H1 (cell line): ENCODE measurements around the gene LOXL4. TPM values are rescaled to one million over a fixed set of nuclear protein-coding genes. Genes with fewer than 3 reads are reported as not detected.

Experiments used
- CTCF ChIA-PET: fragments of 300-600 bp; sonication (Branson Sonifier 250); formaldehyde crosslinking; loops from one replicate; lab custom pipeline; 2021; ENCODE audit not compliant: partially characterized antibody; lab: Charles Lee
- POLR2A ChIA-PET: fragments of 300-600 bp; sonication (Branson Sonifier 250); formaldehyde crosslinking; loops from one replicate; lab custom pipeline; 2021; ENCODE audit warnings: inconsistent platforms; ENCODE audit not compliant: partially characterized antibody; lab: Charles Lee
- DNase-seq, 2 experiments: peaks; one replicate each; pipeline versions ENCODE4 v3.0.0 to v3.0.0-alpha.2; 2010 to 2022; ENCODE audit warnings: low spot score in 2 of 2, low read depth in 1 of 2, mixed read lengths in 1 of 2
- FAIRE-seq: peaks from 2 replicates; lab custom pipeline; 2011; peaks lifted over from hg19 to GRCh38; lab: Jason Lieb, UNC
- H2AFZ ChIP-seq: 2 replicates; pipeline ENCODE4 v1.8.1; 2012; ENCODE audit warnings: low read length, inconsistent platforms
- H2AK5ac ChIP-seq: 2 replicates; pipeline ENCODE4 v1.6.1; 2013; ENCODE audit warnings: low read depth, low read length
- H2BK120ac ChIP-seq: replicated peaks from 2 replicates; pipeline ENCODE3; 2013; ENCODE audit warnings: low read depth, low read length, inconsistent platforms
- H2BK12ac ChIP-seq: 2 replicates; pipeline ENCODE4 v1.6.1; 2013; ENCODE audit warnings: low read depth, low read length
- H2BK15ac ChIP-seq: 2 replicates; pipeline ENCODE4 v1.6.1; 2013; ENCODE audit warnings: low read length
- H2BK20ac ChIP-seq: 2 replicates; pipeline ENCODE4 v1.6.1; 2013; ENCODE audit warnings: low read length
- H2BK5ac ChIP-seq: 2 replicates; pipeline ENCODE4 v1.6.1; 2013; ENCODE audit warnings: low read depth, low read length
- H3K14ac ChIP-seq: 2 replicates; pipeline ENCODE4 v1.6.1; 2013; ENCODE audit warnings: inconsistent platforms; ENCODE audit not compliant: insufficient read length
- H3K18ac ChIP-seq: 2 replicates; pipeline ENCODE4 v1.6.1; 2013; ENCODE audit warnings: low read length; ENCODE audit errors: extremely low read depth
- H3K23ac ChIP-seq: 2 replicates; pipeline ENCODE4 v1.6.1; 2013; ENCODE audit warnings: inconsistent platforms; ENCODE audit not compliant: insufficient read length
- H3K23me2 ChIP-seq: 2 replicates; pipeline ENCODE4 v1.6.1; 2013; ENCODE audit warnings: low read depth, low read length
- H3K27ac ChIP-seq: 2 replicates; pipeline ENCODE4 v1.6.1; 2011; ENCODE audit warnings: low read depth, low read length, inconsistent platforms
- H3K27me3 ChIP-seq, 4 experiments: replicated peaks in 1 of 4; 1 replicate in 1 of 4; 2 replicates in 3 of 4; pipeline versions ENCODE4 v1.6.1 to v1.8.1; 2011 to 2013; ENCODE audit warnings: low read length in 3 of 4, mild to moderate bottlenecking in 3 of 4, inconsistent platforms in 2 of 4, mixed read lengths in 2 of 4, moderate library complexity in 1 of 4; ENCODE audit not compliant: control insufficient read depth in 3 of 4, insufficient read depth in 3 of 4; ENCODE audit errors: extremely low read depth in 1 of 4
- H3K36me3 ChIP-seq, 4 experiments: 2 replicates each; pipeline versions ENCODE4 v1.6.1 to v1.8.1; 2011 to 2013; ENCODE audit warnings: mild to moderate bottlenecking in 4 of 4, low read length in 3 of 4, moderate library complexity in 2 of 4, control low read depth in 1 of 4, inconsistent platforms in 1 of 4; ENCODE audit not compliant: insufficient read depth in 4 of 4, control insufficient read depth in 2 of 4
- H3K4ac ChIP-seq: replicated peaks from 2 replicates; pipeline ENCODE3; 2013; ENCODE audit warnings: low read length, low read depth, mixed read lengths, inconsistent platforms; ENCODE audit not compliant: insufficient read length
- H3K4me1 ChIP-seq, 4 experiments: replicated peaks in 1 of 4; 1 replicate in 1 of 4; 2 replicates in 3 of 4; pipeline versions ENCODE4 v1.6.1 to v1.8.1; 2011 to 2013; ENCODE audit warnings: low read length in 3 of 4, inconsistent platforms in 2 of 4, mixed read lengths in 1 of 4; ENCODE audit not compliant: insufficient read depth in 4 of 4, control insufficient read depth in 3 of 4
- H3K4me2 ChIP-seq, 2 experiments: 2 replicates each; pipeline versions ENCODE4 v1.6.1 to v1.8.1; 2011 to 2013; ENCODE audit warnings: low read depth in 2 of 2, low read length in 2 of 2, control low read depth in 1 of 2, inconsistent platforms in 1 of 2, mild to moderate bottlenecking in 1 of 2; ENCODE audit not compliant: insufficient read depth in 1 of 2
- H3K4me3 ChIP-seq, 4 experiments: fragments of 200-600, 300-600 bp in 1 of 4; sonication (generic), shearing (Covaris generic), sonication (Bioruptor Twin) in 1 of 4; 2 replicates each; pipeline versions ENCODE4 v1.5.1 to v1.8.1; 2011 to 2016; ENCODE audit warnings: low read length in 4 of 4, low read depth in 3 of 4, control low read depth in 2 of 4, inconsistent platforms in 2 of 4, mild to moderate bottlenecking in 2 of 4, mixed read lengths in 1 of 4, moderate library complexity in 1 of 4; ENCODE audit not compliant: insufficient read depth in 2 of 4; ENCODE audit errors: extremely low read depth in 1 of 4
- H3K56ac ChIP-seq: replicated peaks from 2 replicates; pipeline ENCODE3; 2013; ENCODE audit warnings: low read depth, mild to moderate bottlenecking, mixed read lengths, low read length, inconsistent platforms; ENCODE audit not compliant: insufficient read length
- H3K79me1 ChIP-seq: 2 replicates; pipeline ENCODE4 v1.6.1; 2013; ENCODE audit warnings: low read depth, low read length, control low read depth
- H3K79me2 ChIP-seq, 2 experiments: 2 replicates each; pipeline versions ENCODE4 v1.6.1 to v1.8.1; 2012 to 2013; ENCODE audit warnings: low read length in 2 of 2, mild to moderate bottlenecking in 2 of 2, inconsistent platforms in 1 of 2; ENCODE audit not compliant: insufficient read depth in 2 of 2, control insufficient read depth in 1 of 2
- H3K9ac ChIP-seq, 4 experiments: replicated peaks in 1 of 4; 1 replicate in 1 of 4; 2 replicates in 3 of 4; pipeline versions ENCODE4 v1.6.1 to v1.8.1; 2011 to 2013; ENCODE audit warnings: low read depth in 3 of 4, low read length in 3 of 4, control low read depth in 2 of 4, mild to moderate bottlenecking in 2 of 4, moderate library complexity in 2 of 4, inconsistent platforms in 1 of 4; ENCODE audit errors: extremely low read depth in 1 of 4
- H3K9me3 ChIP-seq, 2 experiments: 2 replicates each; pipeline versions ENCODE4 v1.6.1 to v1.8.1; 2012 to 2013; ENCODE audit warnings: mild to moderate bottlenecking in 2 of 2, moderate library complexity in 2 of 2, control low read depth in 1 of 2, inconsistent platforms in 1 of 2, low read depth in 1 of 2, low read length in 1 of 2, mixed read lengths in 1 of 2; ENCODE audit not compliant: insufficient read depth in 2 of 2
- H4K20me1 ChIP-seq, 2 experiments: replicated peaks in 1 of 2; 2 replicates each; pipeline versions ENCODE3 to v1.8.1; 2011 to 2013; ENCODE audit warnings: inconsistent platforms in 2 of 2, low read length in 2 of 2, mild to moderate bottlenecking in 1 of 2; ENCODE audit not compliant: insufficient read depth in 2 of 2, control insufficient read depth in 1 of 2
- H4K5ac ChIP-seq: 2 replicates; pipeline ENCODE4 v1.6.1; 2013; ENCODE audit warnings: low read length, low read depth, mixed read lengths, inconsistent platforms; ENCODE audit not compliant: insufficient read length
- H4K8ac ChIP-seq: 2 replicates; pipeline ENCODE4 v1.8.0; 2013; ENCODE audit warnings: mild to moderate bottlenecking, moderate library complexity, low read length, inconsistent platforms; ENCODE audit not compliant: insufficient read depth; ENCODE audit errors: extremely low read depth
- H4K91ac ChIP-seq: replicated peaks from 2 replicates; pipeline ENCODE3; 2013; ENCODE audit warnings: low read length, mixed read lengths, inconsistent platforms; ENCODE audit not compliant: insufficient read length
- CBX5 ChIP-seq: fragments of 300-800, 300-1000 bp; sonication (generic); IDR thresholded peaks from 2 replicates; pipeline ENCODE4 v1.7.1; 2016; ENCODE audit warnings: antibody characterized with exemption, low read length, low read depth
- CEBPB ChIP-seq: IDR thresholded peaks from 2 replicates; pipeline ENCODE4 v1.6.1; 2012; ENCODE audit warnings: low read depth, low read length
- CHD1 ChIP-seq: IDR thresholded peaks from 2 replicates; pipeline ENCODE4 v1.6.1; 2012; ENCODE audit warnings: low read depth, low read length, improper control_type of control experiment
- CTBP2 ChIP-seq: IDR thresholded peaks from 2 replicates; pipeline ENCODE4 v1.7.0; 2011; ENCODE audit warnings: borderline replicate concordance, mild to moderate bottlenecking, moderate library complexity, mixed read lengths, low read length; ENCODE audit not compliant: insufficient read depth, insufficient read length
- KDM5A ChIP-seq: fragments of 200-600 bp; IDR thresholded peaks from 2 replicates; pipeline ENCODE4 v1.7.1; 2012; ENCODE audit warnings: mild to moderate bottlenecking, low read length, inconsistent platforms, mixed read lengths
- MAFK ChIP-seq: IDR thresholded peaks from 2 replicates; pipeline ENCODE4 v1.6.1; 2012; ENCODE audit warnings: low read depth, mild to moderate bottlenecking, improper control_type of control experiment, low read length
- RBBP5 ChIP-seq: IDR thresholded peaks from 2 replicates; pipeline ENCODE4 v1.7.1; 2012; ENCODE audit warnings: low read depth, mild to moderate bottlenecking, inconsistent platforms, low read length, moderate library complexity, borderline replicate concordance
- RNF2 ChIP-seq: fragments of 200-900, 300-1000 bp; sonication (generic); IDR thresholded peaks from 2 replicates; pipeline ENCODE4 v1.7.1; 2016; ENCODE audit warnings: borderline replicate concordance, low read depth, mild to moderate bottlenecking, antibody characterized with exemption, low read length; ENCODE audit not compliant: poor library complexity, severe bottlenecking; ENCODE audit errors: missing control alignments
- SAP30 ChIP-seq: fragments of 300-600 bp; sonication (generic); IDR thresholded peaks from 2 replicates; pipeline ENCODE4 v1.7.1; 2012; ENCODE audit warnings: low read length, moderate library complexity, mild to moderate bottlenecking, inconsistent platforms; ENCODE audit not compliant: insufficient read depth, insufficient replicate concordance
- SP1 ChIP-seq: IDR thresholded peaks from 2 replicates; pipeline ENCODE4 v1.6.1; 2011; ENCODE audit warnings: low read depth, low read length
- TAF7 ChIP-seq: optimal IDR thresholded peaks from 2 replicates; pipeline ENCODE3; 2011; ENCODE audit warnings: low read depth, mild to moderate bottlenecking, inconsistent platforms, low read length, moderate library complexity, borderline replicate concordance
- TEAD4 ChIP-seq: IDR thresholded peaks from 2 replicates; pipeline ENCODE4 v1.6.1; 2012; ENCODE audit warnings: low read depth, low read length, inconsistent platforms, mixed read lengths
- WGBS, 2 experiments: shearing (Covaris generic) in 1 of 2; methylation state at CpG; one replicate each; pipeline versions ENCODE4 v1.1.6 to v1.1.7; 2013 to 2015; ENCODE audit warnings: low lambda C conversion rate in 2 of 2, mixed read lengths in 2 of 2, inconsistent platforms in 1 of 2, low coverage in 1 of 2, missing lambda C conversion rate in 1 of 2; ENCODE audit not compliant: insufficient replicate concordance in 2 of 2, insufficient coverage in 1 of 2, insufficient read length in 1 of 2; ENCODE audit errors: extremely low coverage in 1 of 2, missing lambda C conversion rate in 1 of 2; 5-methylcytosine and 5-hydroxymethylcytosine counted together
- polyA plus RNA-seq, 7 experiments: library from polyadenylated mRNA; depleted of rRNA in 3 of 7; stranded (reverse) in 5 of 7; unstranded in 2 of 7; fragments of >200 nt in 5 of 7; fragments of 200-250 nt in 2 of 7; gene quantifications; 1 replicate in 5 of 7; 2 replicates in 1 of 7; 4 replicates in 1 of 7; pipeline versions ENCODE4 v1.2.1 to v1.2.3, GENCODE V29; 2011 to 2013; ENCODE audit warnings: missing spikeins in 2 of 7, mixed read lengths in 2 of 7
- total RNA-seq: library from RNA; stranded (reverse); fragmentation: NEBNext Ultra II Directional; extraction: Animal tissue kit (Norgen Biotek cat#: 25700); gene quantifications from 2 replicates; pipeline ENCODE4 v1.2.1, GENCODE V29; 2021

Gene LOXL4
- total and polyA plus RNA-seq, 2 of the 8 experiments (the other 6 are each of a cell fraction or from before 2014, with no cell fraction given), result 0.13 to 0.27 TPM

- Histone ChIP-seq H2BK12ac (no peak overlapping the region), H3K79me1 (no peaks in the 10 kb centered on the region), H3K4me1 (peaks cover 0 to 5% (median 3%) of the 10 kb centered on the region in 4 experiments; a peak in 5 of 7 replicates), H2BK20ac (no peak overlapping the region), H3K36me3 (no peaks in the 10 kb centered on the region; a peak in 1 of 8 replicates), H4K91ac (no peak overlapping the region), H3K4me3 (no peak overlapping the region), H2BK5ac (no peak overlapping the region), H3K79me2 (peaks cover 0 to 12% of the 10 kb centered on the region in 2 experiments; a peak in 1 of 4 replicates), H2BK15ac (no peak overlapping the region), H3K18ac (no peak overlapping the region), H4K8ac (no peak overlapping the region), H4K5ac (no peak overlapping the region), H3K14ac (no peak overlapping the region), H3K4ac (no peak overlapping the region), H2BK120ac (no peak overlapping the region), H2AFZ (no peak overlapping the region), H3K27me3 (no peaks in the 10 kb centered on the region), H2AK5ac (no peak overlapping the region), H3K56ac (no peak overlapping the region), H3K9ac (no peak overlapping the region), H3K4me2 (no peak overlapping the region), H3K23me2 (no peaks in the 10 kb centered on the region), H3K23ac (no peak overlapping the region), H3K9me3 (no peaks in the 10 kb centered on the region; a peak in 1 of 4 replicates), H4K20me1 (peaks cover 2 to 3% of the 10 kb centered on the region in 2 experiments), H3K27ac (no peak overlapping the region)
- FAIRE-seq (no peak), DNase-seq (no peak)
- WGBS, 2 experiments, result 86% methylated on average over 2 of the region's 2 CpGs; no CpG with 5 or more reads in 1 of the 2 experiments
- ChIA-PET CTCF (interaction anchor here (1.1 kb wide), 1 partner anchor 42 kb away, joined by 3 read pairs; no protein-coding TSS in a partner anchor), POLR2A (no interaction called here)
- no peak for TF ChIP-seq TEAD4
- no peak for TF ChIP-seq CTBP2
- TF ChIP-seq KDM5A, result no peak
- no peak for TF ChIP-seq CEBPB
- TF ChIP-seq SAP30, result no peak
- TF ChIP-seq RNF2, result no peak
- TF ChIP-seq CBX5, result no peak
- TF ChIP-seq CHD1, result no peak
- TF ChIP-seq MAFK, result no peak
- TF ChIP-seq TAF7, result no peak
- TF ChIP-seq SP1, result no peak
- TF ChIP-seq RBBP5, result no peak
Observed at GRCh38 chr10:98224509-98224908, 43.5 kb downstream of the LOXL4 start.
